Neural progenitor cell (in vitro differentiated cells): ENCODE results near the gene TNNI2.
"Not testable (repeated sequence)": the region's sequence is repeated elsewhere in the genome, so short reads cannot be mapped to it uniquely, and the experiment has no call there.

Experiments used
- CTCF ChIP-seq: fragments of 200-600 bp; sonication (generic); IDR thresholded peaks from 2 replicates; pipeline ENCODE4 v1.5.1; 2017; ENCODE audit warnings: antibody characterized with exemption, mild to moderate bottlenecking
- EZH2 ChIP-seq: fragments of 200-600 bp; sonication (generic); IDR thresholded peaks from 2 replicates; pipeline ENCODE4 v1.6.1; 2017; ENCODE audit warnings: antibody characterized with exemption, mild to moderate bottlenecking, moderate library complexity
- EZH2phosphoT487 ChIP-seq: fragments of 200-600 bp; sonication (generic); IDR thresholded peaks from 2 replicates; pipeline ENCODE4 v1.6.1; 2017; ENCODE audit warnings: antibody characterized with exemption

GRCh38 chr11:1874441-1875092 is 35.8 kb downstream of the TNNI2 start:
- TF ChIP-seq EZH2, CTCF, EZH2phosphoT487: not testable (repeated sequence)
